WI38 (cell line): Measurements from ENCODE around the gene CACNA1B.

Experiments
- H3K4me3 ChIP-seq: 2 replicates; pipeline ENCODE4 v1.5.1; 2011; ENCODE audit warnings: low read depth, mild to moderate bottlenecking, control low read depth, low read length
- CTCF ChIP-seq: IDR thresholded peaks from 2 replicates; pipeline ENCODE4 v1.5.1; 2012; ENCODE audit warnings: low read depth, mild to moderate bottlenecking, control low read depth, low read length

Gene CACNA1B

GRCh38 chr9:138048184-138048583 lies 170.6 kb downstream of the CACNA1B start:
- no peak overlapping the region for H3K4me3 ChIP-seq
- no peak for TF ChIP-seq CTCF

GRCh38 chr9:138049085-138049778 lies 171.7 kb downstream of the CACNA1B start:
- H3K4me3 ChIP-seq, result no peak overlapping the region
- TF ChIP-seq CTCF, result no peak

GRCh38 chr9:138049779-138050471 lies 172.3 kb downstream of the CACNA1B start:
- no peak for TF ChIP-seq CTCF
- H3K4me3 ChIP-seq, result no peak overlapping the region

- no peak for TF ChIP-seq CTCF
- no peak overlapping the region for H3K4me3 ChIP-seq
These were observed 173.1 kb downstream of the CACNA1B start for GRCh38 chr9:138050472-138051330.

GRCh38 chr9:138051586-138052321 lies 174.2 kb downstream of the CACNA1B start:
- TF ChIP-seq CTCF, result no peak
- no peak overlapping the region for H3K4me3 ChIP-seq

- no peak overlapping the region for H3K4me3 ChIP-seq
- no peak for TF ChIP-seq CTCF
These were observed 174.7 kb downstream of the CACNA1B start for GRCh38 chr9:138052322-138052615.
